Measurements from ENCODE around the gene UBE2I. TPM values are rescaled to one million over a fixed set of nuclear protein-coding genes. Genes with fewer than 3 reads are reported as not detected.

Gene UBE2I
- total RNA-seq, 2 experiments from 2014 or later, result 122 to 323 TPM

GRCh38 chr16:1314399-1315068 is 5.1 kb downstream of the UBE2I start:
- Histone ChIP-seq H3K4me2 (ENCODE audit: low read length) (no peak overlapping the region), H3K36me3 (ENCODE audit: insufficient read depth, low read length) (peaks cover 95% of the 10 kb centered on the region), H3K4me3 (ENCODE audit: low read depth, low read length, poor library complexity, severe bottlenecking) (no peak overlapping the region), H3K79me2 (ENCODE audit: insufficient read depth, low read depth, low read length) (peaks cover 63% of the 10 kb centered on the region), H3K9me3 (ENCODE audit: low read length) (no peaks in the 10 kb centered on the region), H2AFZ (ENCODE audit: low read length) (no peak overlapping the region), H3K4me1 (ENCODE audit: insufficient read depth, low read length, poor library complexity, severe bottlenecking) (peaks cover 14% of the 10 kb centered on the region), H3K9me2 (ENCODE audit: insufficient read depth, low read length) (no peaks in the 10 kb centered on the region), H3K27ac (ENCODE audit: low read depth, low read length, poor library complexity, severe bottlenecking) (no peak overlapping the region), H4K20me1 (ENCODE audit: insufficient read depth, low read length) (peaks cover 26% of the 10 kb centered on the region; the same call in 1 of the 2 replicates)
- ChIA-PET CTCF (ENCODE audit: unreplicated experiment) (no interaction called here), POLR2A (no interaction called here)
- DNase-seq (ENCODE audit: low spot score), result no peak
- intact Hi-C loops (cut with micrococcal nuclease; ENCODE audit: unreplicated experiment), result no loop called here
- no peak for TF ChIP-seq EZH2phosphoT487 (IDR thresholded peaks at IDR 0.05; ENCODE audit: borderline replicate concordance, low read depth, low read length)
- TF ChIP-seq, protein P1, sequence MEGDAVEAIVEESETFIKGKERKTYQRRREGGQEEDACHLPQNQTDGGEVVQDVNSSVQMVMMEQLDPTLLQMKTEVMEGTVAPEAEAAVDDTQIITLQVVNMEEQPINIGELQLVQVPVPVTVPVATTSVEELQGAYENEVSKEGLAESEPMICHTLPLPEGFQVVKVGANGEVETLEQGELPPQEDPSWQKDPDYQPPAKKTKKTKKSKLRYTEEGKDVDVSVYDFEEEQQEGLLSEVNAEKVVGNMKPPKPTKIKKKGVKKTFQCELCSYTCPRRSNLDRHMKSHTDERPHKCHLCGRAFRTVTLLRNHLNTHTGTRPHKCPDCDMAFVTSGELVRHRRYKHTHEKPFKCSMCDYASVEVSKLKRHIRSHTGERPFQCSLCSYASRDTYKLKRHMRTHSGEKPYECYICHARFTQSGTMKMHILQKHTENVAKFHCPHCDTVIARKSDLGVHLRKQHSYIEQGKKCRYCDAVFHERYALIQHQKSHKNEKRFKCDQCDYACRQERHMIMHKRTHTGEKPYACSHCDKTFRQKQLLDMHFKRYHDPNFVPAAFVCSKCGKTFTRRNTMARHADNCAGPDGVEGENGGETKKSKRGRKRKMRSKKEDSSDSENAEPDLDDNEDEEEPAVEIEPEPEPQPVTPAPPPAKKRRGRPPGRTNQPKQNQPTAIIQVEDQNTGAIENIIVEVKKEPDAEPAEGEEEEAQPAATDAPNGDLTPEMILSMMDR (conservative IDR thresholded peaks at IDR 0.05; ENCODE audit: low read length), result no peak
- BruUV-seq (replicated peaks), result no TSS peak

DNA sequence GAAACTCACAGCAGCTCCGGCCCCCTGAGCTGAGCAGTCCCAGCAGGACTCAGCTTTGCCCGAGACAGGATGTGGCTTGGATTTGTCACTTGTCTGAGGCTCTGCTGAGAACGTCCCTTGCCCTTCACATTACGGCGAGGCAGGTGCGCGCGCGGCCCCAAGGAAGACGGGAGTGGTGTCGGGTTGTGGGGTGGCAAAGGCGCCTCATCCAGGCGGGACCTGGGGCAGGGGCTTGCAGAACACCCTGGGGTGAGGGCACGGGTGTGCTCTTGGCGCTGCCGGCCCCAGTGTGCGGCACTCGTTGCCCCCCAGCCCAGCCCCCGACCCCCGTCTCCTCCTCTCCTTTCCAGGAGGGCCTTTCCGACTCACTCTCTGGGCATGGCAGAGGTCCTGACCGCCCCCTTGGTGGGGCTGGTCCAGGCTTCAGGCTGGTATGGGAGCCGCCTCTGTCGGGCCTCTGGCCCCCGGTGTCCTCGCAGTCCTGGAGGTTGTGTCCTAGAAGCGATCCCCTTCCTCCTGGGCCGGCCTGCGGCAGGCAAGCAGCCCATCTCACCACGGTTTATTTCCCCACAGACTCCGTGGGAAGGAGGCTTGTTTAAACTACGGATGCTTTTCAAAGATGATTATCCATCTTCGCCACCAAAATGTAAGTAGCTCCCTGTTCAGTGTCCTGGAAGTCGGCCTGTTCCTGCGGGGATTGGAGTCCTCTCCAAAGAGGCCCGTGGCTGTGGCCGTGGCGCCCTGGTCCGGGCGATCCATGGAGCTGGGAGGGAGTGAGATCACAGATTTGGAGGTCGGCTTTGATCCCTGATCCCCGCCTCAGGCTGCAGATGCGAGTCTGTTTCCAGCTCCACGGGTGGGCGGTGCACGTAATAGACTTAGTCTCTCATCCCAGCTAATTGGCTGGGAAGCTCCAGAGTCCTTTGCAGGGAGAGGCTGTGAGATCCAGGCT is 5.9 kb downstream of the UBE2I start:
- intact Hi-C loops (cut with micrococcal nuclease; ENCODE audit: unreplicated experiment), result no loop called here
- Histone ChIP-seq H4K20me1 (ENCODE audit: insufficient read depth, low read length) (peaks cover 22% of the 10 kb centered on the region; the same call in 1 of the 2 replicates), H3K27ac (ENCODE audit: low read depth, low read length, poor library complexity, severe bottlenecking) (no peak overlapping the region), H3K79me2 (ENCODE audit: insufficient read depth, low read depth, low read length) (peaks cover 58% of the 10 kb centered on the region), H3K36me3 (ENCODE audit: insufficient read depth, low read length) (peaks cover 99% of the 10 kb centered on the region), H2AFZ (ENCODE audit: low read length) (no peak overlapping the region), H3K4me2 (ENCODE audit: low read length) (no peak overlapping the region), H3K4me1 (ENCODE audit: insufficient read depth, low read length, poor library complexity, severe bottlenecking) (peaks cover 14% of the 10 kb centered on the region), H3K9me2 (ENCODE audit: insufficient read depth, low read length) (no peaks in the 10 kb centered on the region), H3K9me3 (ENCODE audit: low read length) (no peaks in the 10 kb centered on the region), H3K4me3 (ENCODE audit: low read depth, low read length, poor library complexity, severe bottlenecking) (no peak overlapping the region)
- no peak for TF ChIP-seq EZH2phosphoT487 (IDR thresholded peaks at IDR 0.05; ENCODE audit: borderline replicate concordance, low read depth, low read length)
- TF ChIP-seq, protein P1 (conservative IDR thresholded peaks at IDR 0.05; ENCODE audit: low read length), result no peak
- DNase-seq (ENCODE audit: low spot score), result no peak
- ChIA-PET POLR2A (no interaction called here), CTCF (ENCODE audit: unreplicated experiment) (interaction anchor here (0.7 kb wide), 1 partner anchor 47 kb away, joined by 3 read pairs; no protein-coding TSS in a partner anchor)
- no TSS peak for BruUV-seq (replicated peaks)

Measured in OCI-LY7 (cell line).